Hippocampal formation (tissue), 2 donors: ENCODE data around the gene SLC17A9.
A peak's percentile ranks its signal among the peaks of the same experiment; 100 is the strongest.

Experiments
- DNase-seq, 2 donors: peaks; one replicate each; lab custom pipeline; 2025; lab: John Stamatoyannopoulos, UW

SLC17A9 gene

DNA sequence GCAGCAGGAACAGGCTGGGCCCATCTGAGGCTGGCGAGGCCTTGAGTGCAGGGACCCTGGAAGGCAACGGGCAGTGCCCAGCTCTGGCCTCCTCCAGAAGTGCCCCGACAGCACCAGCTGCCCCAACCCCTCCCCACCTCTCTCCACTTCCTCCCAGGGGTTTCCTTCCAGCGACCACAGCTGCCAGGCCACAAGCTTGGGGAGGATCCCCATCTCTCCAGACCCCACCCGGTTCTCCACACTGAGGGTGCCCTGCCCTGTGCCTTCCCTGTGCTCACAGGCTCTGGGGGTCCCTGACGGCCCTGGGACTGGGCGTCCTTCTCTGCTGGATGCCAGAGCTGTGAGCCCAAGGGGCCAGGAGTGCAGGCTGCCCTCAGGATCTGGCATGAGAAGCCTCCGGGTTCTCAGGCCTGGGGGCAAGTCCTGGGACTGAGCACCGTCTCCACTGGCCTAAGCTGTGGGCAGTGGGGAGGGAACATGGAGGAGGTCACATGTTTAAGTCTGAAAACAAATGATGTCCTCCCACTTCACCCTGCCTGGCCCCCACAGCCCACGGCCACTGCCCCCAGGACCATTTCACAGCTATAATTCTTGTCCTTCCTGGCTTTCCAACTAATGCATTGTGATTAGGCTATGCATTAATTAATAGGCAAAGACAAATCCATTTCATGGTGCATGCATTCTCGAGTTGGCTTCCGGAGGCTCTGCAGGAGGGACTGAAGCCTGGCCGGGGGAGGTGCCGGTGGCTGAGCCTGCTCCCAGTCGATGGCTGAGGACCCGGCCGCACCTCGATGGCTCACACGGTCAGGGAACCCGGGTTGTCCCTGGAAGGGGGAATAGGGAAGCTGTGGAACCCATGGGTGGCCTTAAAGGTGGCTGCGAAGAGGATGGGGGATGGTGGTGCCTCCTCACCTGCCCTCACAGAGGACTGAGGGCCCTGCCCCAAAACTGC, 29.9 kb downstream of the SLC17A9 start:
- no peak for DNase-seq

DNA sequence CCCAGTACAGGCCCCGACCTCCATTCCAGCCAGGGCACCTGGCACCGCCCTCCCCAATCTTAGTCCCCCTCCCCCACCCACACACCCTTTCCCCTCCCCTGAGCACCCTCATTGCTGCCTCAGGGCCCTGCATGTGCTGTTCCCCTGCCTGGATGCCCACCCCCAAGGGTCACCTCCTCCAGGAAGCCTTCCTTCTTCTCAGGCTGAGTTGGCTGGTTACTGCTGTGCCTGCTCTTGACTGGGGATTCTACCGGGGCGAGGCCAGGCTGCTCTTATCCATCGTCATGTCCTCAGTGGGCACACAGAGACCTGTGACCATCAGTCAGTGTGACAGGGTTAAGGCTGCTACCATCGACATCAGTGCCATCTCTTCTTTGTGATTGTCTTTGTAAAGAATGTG, 30.7 kb downstream of the SLC17A9 start:
- no peak for DNase-seq

DNA sequence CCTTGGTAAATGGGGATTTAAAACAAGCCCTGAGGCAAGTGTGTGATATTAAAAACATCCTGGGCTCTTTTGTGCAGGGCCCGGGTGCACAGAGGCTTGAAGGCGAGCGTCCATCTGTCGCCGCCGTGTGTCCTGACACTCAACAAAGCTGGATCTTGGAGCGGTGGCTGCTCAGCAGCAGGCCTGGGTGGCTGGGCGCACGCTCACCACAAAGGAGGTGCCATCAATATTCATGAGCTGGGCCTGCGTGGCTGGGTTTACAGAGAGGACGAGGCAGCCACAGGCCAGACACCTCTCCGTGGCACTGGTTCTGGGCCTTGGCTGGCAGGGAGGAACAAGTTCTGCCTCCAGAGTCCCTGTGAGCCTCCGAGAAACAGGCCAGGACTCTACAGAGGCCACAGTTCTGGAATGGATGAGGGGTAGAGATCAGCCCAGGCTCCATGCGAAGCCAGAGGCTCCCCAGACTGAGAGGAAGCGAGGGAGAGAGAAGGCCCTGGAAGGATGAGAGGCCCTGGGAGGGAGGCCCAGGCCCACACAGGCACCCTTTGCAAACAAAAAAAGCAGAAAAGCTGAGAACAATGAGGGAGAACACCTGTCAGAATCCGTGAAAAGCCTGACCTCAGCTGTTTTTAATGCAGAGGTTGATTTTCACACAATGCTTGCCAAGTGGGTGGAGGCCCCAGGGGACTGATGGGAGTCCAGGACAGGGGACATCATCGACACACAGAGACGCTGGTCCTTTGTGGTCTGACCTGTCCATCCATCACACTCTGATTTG, 32.3 kb downstream of the SLC17A9 start:
- peak; percentile 28 to 36 for DNase-seq

DNA sequence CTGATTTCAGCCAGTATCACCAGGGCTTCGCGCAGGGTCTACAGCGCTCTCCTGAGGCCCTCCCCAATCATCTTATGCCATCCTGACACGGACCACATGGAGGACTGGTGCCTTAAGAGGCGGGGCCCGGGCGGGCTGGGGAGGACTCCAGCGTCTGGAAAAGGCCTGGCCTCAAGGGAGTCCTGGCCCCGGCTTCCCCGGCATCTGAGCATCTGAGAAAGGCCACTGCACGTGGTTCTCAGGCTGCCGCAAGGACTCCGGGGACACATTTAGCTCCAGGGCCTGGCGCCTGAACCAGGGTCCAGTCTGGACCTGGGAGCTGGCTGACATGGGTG, 32.9 kb downstream of the SLC17A9 start:
- no peak for DNase-seq

DNA sequence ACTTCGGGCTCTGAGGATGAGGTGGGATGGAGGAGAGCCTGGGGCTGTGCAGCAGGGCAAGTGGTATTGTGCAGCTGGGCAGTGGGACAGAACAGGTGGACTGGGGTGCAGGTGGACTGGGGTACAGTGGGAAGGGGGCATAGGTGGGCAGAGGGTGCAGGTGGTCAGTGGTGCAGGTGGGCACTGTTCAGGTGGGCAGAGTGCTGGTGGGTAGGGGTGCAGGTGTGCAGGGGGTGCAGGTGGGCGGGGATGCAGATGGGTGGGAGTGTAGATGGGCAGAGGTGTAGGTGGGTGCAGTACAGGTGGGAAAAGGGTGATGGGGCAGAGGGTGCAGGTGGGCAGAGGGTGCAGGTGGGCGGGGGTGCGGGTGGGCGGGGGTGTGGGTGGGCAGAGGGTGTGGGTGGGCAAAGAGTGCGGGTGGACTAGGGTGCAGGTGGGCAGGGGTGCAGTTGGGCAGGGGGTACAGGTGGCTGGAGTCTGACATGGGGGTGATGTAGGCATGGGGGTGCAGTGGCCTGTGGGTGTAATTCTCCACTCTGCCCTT, 33.8 kb downstream of the SLC17A9 start:
- no peak for DNase-seq

DNA sequence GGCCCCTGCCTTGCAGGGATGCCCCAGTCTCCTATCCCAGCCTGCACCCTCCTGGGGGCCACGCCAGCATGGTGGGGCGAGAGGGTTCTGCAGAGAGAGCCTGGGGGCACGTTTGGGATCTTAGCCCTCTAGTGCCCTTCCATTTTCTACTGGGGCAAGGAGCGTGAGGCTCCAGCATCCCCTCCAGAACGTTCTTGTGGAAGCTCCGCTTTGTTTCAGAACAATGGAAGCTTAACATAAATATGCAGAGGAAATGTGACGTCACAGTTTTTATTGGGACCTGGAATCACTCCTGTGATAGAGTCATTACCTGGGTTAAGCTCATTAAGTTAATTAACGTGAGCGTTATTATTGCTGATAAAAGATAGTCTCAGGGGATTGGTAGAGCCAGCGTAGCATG, 34.6 kb downstream of the SLC17A9 start:
- no peak for DNase-seq

DNA sequence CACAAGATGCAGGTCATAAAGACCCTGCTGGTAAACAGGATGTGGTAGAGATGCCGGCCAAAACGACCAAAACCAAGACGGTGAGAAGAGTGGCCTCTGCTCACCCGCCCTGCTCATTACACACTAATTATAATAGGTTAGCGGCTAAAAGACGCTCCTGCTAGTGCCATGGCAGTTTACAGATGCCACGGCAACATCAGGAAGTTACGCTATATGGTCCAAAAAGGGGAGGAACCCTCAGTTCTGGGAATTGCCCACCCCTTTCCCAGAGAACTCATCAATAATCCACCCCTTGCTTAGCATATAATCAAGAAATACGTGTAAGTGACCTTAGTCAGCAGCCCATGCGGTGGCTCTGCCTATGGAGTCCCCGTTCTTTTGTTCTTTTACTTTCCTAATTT, 36.7 kb downstream of the SLC17A9 start:
- DNase-seq: no peak

DNA sequence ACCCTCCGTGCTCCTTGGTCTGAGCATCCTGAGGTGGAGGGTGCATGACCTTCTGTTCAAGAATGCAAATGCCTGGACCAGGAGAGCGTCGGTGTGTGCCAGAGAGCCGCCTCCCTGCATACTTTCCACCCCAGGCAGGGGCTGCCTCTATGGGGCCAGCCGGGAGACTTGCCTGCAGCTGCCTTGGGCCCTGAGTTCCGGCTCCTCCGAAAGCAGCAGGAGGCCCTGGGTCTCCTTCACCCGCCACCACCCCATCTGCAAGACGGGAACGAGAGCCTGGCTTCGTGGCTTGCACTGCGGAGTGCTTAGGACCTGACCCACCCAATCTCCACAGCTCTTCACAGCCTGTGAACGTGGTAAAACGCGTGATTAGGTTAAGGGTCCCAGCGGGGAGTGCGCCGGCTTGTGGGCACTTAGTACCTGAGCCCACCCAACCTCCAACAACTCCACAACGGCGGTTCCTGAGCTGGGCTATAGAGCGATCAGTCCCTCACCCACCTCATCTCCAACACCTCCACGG, 37.9 kb downstream of the SLC17A9 start:
- DNase-seq: no peak

DNA sequence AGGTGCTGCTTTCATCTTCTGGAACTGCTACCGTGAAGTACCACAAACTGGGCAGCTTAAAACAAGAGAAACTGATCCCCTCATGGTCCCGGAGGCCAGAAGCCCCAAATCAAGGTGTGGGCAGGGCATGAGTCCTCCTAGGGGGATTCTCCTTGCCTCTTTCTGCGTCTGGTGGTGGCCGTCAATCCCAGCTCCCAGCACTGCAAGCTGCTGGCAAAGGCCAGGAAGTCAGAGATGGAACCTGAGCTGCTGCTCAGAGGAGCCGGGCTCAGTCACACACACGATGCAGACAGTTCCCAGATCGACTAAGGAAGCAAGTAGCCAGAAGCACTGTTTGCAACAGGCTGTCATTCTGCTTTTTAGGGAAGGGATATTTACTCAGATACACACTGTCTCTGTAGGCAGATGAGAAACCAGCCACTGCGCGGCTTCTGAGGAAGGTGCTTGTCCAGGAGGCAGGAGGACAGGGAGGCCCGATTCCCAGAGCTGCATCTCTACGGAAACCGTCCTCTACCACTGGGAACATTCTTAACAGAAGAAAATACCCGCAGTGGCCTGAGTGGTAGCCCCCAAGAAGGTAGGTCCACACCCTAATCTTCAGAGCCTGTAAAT, 38.8 kb downstream of the SLC17A9 start:
- DNase-seq: no peak

DNA sequence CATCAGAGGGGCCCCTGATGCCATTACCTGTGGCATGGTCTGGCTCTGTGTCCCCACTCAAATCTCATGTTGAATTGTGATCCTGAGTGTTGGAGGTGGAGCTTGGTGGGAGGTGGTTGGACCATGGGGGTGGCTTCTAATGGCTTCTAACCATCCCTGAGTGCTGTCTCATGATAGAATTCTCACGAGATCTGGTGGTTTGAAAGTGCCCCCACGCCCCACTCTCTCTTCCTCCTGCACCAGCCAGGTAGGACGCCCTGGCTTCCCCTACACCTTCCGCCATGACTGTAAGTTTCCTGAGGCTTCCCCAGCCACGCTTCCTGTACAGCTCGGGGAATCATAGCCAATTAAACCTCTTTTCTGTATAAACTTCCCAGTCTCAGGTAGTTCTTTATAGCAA, 39.4 kb downstream of the SLC17A9 start:
- DNase-seq: no peak

DNA sequence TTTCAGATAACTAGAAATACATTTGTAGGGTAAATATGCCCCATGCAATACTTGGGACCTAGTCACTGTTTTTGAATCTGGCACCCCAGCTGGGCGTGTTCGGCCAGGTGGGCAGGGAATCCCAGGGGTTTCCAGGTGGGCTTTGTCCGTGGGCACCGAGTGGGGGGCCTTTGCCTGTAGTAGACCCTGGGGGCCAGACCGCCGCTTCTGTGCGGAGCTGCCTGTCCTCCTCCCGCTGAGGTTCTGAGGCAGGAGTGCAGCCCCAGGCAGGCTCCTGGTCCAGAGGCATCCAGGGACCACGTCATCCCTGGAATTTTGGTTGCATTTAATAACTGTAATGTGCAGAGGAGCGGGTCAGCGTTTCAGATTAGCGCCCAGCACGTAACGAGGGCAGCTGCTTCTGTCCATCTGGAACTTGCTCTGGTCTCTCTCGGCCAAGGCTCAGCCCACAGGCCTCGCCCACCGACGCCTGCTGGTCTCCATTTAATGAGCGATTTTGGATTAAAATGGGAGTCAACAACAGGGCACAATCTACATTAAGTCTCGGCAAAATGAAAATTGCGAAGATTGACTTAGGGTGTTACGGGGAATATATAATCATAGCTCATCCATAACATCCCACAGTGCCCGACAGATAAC, 41.5 kb downstream of the SLC17A9 start:
- DNase-seq: no peak

DNA sequence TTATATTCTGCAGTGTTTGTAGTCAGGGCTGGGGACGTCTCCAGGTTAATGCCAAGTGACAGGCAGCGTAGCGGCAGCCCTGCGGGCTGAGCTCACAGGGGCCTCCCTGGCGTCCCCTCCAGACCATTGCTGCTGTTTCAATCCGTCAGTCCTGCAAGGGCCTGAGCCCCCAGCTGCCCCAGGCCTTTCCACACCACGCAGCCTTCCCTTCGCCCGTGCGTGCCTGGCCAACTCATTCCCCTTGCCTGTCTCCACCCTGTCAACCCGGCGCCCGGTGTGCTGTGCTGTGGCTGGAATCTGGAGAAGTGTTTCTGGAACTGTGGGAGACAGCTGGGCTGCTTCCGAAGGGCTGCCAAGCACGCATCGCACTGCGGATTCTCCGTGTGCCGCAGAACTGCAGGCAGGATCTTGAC, 42.4 kb downstream of the SLC17A9 start:
- no peak for DNase-seq

DNA sequence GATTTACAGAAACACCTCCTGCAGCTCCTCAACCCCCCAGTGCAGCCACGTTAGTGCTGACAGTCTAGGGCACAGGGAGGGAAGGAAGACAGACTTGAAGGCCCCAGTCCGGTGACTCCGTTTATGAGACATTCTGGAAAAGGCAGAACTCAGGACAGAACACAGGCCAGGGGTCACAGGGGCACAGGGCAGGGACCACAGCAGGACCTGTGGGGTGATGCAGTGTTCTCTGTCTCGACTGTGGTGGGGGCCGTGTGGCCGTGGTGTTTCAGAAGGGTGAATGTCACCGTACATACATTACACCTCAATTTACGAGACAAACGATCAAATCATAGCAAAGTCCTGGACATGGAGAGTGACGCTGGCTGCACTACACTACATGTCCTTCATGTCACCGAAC, 43.0 kb downstream of the SLC17A9 start:
- no peak for DNase-seq

DNA sequence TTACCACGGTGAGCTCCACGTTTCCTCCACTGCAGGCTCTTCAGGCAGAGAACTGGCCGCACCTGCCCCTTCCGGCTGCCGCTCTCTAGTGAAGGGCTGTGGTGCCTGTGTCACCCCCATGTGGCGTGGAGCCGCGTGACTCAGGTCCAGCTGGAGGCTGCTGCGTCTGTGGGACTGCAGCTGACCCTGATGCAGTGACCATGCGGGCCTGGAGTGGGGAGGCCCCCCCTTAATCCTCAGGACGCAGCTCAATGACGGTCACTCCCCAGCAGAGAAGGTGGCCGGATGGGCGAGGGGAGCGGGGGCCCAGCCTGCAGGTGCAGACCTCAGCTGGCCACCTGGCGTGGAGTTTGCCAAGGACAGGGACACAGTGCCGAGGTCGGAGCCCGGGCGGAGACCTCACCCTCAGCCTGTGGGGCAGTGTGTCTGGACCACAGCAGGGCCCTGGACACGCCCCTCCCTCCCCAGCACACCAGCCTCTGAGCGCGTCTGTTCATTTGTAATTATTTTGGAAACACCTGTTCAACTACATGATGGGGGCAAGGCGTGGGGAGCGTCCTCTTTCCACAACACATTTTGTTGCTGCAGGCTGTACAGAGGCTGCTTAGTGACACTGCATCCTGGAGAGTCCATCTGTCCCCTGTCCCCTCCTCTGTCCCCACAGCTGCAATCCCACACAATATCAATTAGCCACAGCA, 43.5 kb downstream of the SLC17A9 start:
- DNase-seq: no peak

DNA sequence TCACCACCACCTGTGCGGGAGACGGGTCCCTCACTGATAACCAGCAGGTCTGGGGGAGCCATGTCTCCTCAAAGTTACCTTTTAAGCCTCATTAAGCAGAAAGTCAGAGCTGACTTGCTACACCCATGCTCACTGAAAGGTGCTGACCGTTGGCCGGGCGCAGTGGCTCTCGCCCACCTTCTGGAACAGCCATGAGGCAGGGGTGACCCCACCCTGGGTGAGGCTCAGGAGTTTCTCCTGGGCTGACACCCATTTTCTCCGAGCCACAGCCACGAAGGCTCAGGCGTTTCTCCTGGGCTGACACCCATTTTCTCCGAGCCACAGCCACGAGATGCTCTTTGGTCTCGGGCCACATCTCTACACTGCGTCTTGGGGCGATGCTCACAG, 44.1 kb downstream of the SLC17A9 start:
- no peak for DNase-seq

DNA sequence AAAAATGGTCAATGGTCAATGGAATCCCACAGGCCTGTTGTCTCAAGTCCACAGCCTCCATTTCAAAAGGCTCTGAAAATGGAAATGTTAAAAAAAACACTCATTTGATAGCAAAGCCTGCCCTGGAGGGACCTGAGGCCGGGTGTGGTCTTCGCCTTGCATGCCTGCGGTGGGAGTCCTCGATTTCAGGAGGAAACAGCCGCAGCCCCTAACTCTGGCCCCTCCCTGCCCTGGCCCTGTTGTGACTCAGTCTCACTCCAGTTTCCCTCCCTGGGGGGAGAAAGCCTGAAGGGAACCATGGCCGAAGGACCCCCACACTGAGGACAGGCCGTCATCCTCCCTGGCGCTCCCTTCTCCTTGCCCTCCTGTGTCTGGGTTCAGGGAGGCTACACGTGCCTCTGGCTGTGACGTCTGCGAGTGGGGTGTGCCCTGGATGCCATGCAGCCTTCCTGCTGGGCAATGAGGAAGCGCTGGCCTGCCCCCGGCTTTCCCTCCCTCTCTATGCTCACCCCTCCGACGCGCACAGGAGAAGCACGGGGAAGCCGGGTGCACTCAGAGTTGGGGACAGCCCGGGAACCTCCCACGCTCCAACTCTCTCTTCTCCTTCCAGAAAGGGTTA, 45.0 kb downstream of the SLC17A9 start:
- DNase-seq: no peak

DNA sequence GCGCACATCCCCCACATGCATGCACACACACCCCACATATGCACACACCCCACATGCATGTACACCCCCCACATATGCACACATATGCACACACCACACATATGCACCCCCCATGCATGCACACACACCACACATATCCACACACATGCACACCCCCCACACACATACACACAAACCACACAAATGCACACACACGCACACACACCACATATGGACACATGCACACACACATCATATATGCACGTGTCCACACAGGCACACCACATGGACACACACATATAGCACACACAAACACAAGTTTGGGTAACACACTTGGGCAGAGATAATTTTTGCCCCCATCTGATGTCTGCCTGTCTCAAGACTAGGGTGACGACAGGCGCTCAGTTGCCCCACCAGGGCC, 45.9 kb downstream of the SLC17A9 start:
- DNase-seq: no peak

DNA sequence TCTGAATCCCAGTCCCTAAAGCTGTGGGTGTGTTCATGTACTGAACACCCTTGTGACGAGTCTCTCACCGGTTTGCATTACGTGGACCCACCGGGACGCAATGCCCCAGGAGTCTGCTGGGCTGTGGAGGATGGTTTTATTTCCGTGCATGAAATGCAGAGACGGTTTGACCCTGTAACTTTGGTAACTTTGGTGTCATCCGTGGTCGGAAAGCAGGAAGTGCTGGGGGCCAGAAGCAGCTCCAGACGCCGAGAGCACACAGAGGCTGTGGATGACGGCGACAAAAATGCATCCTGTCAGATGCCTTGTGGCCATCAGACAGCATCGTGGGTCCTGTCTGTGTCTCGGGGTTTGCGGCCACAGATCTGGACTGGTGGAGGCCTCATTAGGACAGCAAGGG, 47.1 kb downstream of the SLC17A9 start:
- DNase-seq: no peak

DNA sequence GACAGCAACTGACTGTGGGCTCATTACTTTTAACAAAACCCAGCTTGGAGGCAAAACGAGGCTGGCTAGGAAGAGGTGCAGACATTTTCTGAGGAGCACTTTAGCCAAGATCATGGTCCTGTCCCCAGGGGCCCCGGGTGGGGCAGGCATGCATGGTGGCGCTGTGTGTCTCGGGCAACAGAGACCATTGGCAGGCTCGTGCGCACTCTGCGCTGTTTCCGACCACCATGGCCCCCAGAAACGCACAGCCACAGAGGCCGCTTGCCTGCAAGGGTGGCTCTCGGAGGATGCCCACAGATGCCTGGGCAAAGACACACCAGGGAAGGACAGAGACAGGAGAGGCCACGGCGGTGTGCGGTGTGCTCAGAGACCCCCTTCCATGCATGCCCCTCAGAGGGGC, 47.5 kb downstream of the SLC17A9 start:
- DNase-seq: no peak

DNA sequence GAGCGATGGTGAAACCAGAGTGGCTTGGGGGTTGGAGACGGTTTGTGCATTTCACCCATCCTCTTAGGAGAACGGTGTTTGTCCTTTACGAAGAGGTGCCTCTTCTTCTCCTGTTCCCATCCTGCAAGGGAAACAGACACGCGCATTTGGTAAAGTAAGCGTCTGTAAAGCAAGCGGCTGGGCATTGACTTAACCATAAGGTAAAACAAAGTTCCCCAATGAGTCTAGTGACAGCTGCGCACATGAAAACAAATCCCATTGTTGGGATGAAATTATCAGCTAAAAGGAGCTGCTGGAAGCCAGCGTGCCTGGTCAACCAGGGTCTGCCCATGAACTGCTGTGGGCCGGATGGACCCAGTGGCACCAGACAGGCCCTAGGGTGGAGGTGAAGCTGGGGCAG, 48.4 kb downstream of the SLC17A9 start:
- no peak for DNase-seq

DNA sequence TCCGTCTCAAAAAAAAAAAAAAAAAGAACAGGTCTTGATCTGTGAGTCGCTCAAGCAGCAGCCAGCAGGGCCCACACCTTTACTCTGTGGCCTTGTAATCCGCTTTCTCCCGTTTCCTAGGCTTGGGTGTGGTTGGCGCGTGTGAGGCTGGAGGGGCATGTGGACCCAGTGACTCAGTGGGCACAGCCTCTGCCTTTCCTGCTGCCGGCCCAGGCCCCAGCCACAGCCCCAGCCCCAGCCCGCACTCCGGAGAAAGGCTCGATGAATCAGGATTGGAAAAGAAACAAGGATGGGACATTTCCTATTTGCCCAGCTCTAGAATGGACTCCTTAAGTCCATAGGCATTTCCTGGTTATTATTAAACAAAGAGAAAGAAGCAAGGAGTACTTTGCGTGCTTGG, 50.0 kb downstream of the SLC17A9 start:
- DNase-seq: no peak
